Stimulated activated CD8-positive, alpha-beta memory T cell treated with anti-CD3 and anti-CD28 coated beads, Interleukin-15, amount 100 ng/mL, for 24 hours (primary cell): Measurements from ENCODE around the gene BCAS3.

ENCODE experiments used
- DNase-seq: peaks from one replicate; pipeline ENCODE4 v3.0.0-alpha.2; 2020; ENCODE audit warnings: low read depth

Gene BCAS3

DNA sequence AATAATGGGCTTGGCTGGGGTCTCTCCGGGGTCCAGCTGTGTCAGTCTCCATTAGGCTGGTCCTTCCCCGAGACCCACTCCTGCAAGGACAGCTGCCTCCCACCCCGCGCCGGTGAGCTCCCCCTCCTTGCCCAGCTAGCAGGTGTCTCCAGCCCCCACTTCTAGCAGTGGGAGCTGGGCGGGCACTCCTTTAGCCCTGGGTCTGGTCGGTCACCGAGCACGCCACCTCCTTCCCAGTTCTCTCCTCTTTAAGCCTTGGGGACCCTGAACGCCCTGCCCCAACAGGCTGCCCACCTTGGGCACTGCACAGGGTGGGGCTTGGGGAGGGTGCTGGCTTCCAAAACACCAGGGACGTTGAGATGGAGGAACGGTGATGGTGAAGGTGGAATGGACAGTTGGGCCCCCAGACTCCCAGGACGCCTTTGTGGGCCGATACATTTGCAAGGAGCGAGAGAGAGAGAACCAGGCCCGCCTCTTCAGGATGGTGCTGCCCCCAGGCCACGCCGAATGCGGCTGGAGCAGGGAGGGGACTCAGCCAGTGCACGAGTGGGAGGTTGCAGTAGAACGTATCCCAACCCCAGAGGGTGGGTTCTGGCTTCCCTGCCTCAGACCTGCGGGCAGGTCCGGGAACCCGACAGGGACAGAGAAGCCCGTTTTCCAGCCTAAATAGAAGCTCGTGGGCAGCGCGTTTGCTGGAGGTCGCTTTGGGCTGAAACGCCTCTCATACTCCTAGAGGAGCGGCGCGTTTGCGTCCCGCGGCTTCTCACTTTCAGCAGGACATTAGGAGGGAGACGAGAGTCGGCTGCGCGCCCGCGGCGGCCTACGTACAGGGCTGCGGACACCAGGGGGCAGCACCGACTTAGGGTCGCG, 732.7 kb downstream of the BCAS3 start:
- peak; percentile 50 for DNase-seq

DNA sequence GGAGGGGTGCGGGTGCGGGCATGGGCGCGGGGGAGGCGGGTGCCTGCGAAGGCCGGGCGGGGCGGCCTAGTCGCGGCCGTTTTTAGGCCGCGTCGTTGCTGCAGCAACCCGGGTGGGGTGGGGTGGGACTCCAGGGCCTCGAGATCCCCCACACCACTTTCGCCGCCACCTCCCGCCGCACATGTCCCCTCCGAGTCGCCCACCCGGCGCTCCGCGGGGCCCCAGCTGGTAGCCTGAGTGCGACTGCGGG, 733.3 kb downstream of the BCAS3 start:
- no peak for DNase-seq

DNA sequence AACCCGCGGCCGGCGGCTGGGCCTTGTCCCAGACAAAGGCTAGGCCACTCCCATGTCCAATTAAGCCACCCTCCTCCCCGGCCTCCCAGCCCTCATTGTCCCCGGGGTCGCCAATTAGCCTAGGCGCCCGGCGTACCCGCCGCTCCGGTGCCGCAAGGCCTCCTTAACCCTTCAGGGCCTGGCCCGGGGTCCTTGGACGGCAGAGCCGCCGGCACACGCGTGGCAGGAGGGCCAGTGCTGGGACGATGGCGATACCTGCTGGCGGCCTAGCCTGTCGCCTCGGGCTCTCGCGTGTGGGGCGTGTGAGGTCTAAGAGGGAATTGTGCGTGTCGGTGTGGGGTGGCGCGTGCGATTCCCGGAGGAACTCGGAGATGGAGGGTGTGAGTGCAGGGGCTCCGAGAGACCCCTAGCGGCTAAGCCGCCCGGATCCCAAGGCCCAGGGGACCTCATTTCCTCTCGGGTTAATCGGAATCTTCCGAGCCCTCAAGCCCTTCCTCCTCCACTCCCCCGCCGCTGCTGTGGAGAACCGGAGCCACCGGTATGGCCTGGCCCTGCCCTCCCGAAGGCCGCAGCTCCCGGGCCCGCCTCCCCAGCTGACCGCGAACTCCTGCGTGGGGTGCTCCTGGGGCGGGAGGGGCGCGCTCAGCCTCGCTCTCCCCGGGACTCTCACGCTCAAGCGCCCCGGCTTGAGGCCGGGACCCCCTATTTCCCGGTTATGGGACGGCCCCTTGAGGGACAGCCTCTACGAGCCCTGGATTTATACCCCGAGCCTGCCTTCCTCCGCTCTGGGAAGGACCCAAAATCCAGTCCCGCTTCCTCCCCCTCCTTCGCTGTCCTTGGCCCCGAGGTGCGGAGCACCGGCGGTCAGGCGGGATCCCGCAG, 733.9 kb downstream of the BCAS3 start:
- no peak for DNase-seq

DNA sequence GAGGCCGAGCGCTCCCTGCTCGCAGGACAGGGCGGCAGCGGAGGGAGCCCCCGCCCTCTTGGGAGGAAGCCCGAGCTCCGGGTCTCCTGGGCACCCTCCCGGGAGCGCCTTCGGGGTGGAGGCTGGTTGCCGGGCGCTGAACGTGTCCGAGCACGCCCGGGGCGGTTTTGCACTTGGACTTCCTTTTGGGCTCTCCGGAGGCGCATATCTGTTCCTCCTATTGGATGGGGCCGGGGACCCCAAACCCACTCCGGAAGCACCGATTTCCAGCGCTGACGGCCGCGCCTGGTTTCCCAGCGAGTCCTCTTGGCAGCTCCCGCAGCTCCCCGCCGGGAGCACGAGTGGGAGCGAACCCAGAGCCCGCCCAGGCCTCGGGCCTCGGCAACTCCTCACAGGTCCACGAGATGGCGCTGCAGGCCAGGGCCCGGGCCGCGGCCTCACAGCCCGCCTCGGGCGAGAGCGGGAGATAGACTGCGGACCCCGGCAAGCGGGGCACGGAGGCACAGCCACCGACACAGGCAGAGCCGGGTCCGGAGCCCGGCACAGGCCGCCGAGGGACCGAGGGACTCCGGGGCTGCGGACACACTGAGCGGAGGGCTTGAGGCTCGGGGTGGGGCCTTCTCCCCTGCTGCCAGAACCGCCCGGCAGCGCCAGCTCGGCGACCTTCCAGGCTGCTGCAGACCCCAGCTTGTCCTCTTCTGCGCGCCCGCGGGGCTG, 734.6 kb downstream of the BCAS3 start:
- DNase-seq: peak; percentile 70

DNA sequence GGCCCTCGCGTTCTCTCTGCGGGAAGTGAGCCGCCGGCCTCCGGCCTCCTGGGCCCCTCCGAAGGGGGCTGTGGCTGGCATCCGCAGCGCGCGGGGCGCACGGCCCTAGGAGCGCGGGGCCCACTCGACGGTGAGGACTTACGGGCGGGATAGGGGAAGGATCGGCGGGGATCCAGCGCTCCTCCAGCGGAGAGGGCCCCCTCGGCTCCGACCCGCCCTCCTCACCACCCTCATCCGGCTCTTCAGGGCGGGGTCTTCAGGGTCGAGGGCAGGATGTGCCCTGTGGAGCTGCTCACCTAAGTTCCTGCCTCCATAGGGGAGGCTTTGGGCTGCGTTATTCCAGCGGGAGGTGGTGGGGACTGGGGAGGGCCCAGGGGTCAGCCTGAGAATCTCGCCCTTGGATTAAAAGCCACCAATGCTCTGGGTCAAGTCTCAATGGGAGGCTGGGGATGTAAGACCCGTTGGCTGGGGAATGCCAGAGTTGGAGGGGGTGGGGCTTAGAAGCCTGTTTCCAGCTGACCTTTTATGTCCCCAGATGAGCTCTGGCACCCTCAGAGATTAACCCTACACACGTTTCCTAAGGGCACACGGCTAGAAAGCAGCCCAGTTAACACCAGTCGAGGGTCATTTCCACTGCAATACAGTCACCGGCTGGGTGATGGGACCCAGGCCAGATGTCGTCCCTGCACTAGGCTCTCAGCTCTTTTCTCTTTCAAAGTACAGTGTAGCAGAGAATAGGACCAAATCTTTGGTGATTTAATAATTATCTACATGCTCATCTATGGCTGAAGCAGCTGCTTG, 735.4 kb downstream of the BCAS3 start:
- no peak for DNase-seq

DNA sequence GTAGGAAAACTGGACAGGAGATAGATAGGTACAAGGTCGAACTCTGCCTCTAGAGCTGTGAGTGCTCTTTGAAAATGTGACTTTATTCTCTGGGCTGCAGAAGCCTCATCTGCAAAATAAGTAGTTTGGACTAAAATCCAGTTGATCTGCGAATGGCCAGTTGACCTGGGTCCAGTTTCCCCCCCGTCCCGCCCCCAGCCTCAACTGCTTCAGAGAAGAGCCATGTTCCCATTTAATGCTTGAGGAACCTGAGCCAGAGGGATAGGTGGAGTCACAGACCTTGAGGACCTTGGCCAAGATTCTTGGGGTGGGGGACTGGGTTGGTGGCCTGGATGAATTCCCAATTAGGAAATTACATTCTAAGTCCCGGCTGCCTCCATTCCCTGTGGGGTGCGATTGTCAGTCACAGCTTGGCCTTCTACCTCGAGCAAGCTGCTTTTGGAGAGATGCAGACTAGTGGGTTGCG, 736.0 kb downstream of the BCAS3 start:
- DNase-seq: no peak

DNA sequence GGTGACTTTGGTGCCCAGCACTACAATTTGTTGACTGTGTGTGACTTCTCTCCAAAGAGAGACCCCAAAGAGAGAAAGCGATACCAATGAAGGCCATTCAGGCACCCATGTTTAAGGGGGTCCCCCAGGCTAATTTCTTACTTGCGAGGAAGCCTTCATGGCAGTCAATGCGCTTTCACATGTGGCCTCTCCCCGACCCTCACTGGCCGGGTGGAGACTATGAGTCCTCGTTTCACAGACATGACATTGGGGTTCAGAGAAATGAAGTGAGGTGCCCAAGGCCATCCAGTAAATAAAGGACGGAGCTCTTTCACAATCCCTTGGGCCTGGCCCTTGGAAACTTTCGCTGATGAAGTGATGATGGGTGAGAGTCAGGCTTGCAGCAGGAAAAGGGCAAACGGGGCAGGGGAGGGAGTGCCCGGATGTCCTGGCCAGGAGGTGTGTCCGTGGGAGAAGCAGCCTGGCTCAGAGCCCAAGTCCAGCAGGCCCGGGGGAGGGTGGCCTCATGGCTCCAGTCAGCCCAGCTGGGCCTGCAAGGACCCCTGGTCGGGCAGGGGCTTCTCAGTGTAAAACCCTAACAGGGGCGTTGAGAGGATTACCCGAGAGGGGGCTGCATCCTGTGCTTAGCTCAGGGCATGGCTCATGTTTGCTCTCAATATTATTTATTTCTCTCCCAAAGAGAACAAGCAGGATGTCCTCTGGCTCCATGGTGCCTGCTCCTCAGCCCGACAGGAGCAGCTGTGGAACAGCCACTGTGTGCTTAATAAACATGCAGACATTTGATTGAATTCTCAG, 736.7 kb downstream of the BCAS3 start:
- DNase-seq: no peak

DNA sequence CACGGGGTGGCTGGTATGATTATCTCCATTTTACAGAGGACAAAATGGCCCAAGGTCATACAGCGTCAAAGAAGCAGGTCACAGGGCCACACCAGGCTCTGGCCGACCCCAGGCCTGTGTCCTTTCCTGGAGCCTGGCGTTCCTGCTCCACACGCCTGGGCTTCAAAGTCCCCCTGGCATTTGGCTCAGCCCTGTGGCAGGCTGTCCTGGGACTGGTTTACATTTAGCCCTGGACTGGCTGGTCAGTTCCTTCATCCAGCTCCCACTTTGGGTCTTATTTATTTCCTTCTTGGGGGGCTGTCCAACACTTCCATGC, 737.2 kb downstream of the BCAS3 start:
- DNase-seq: no peak

DNA sequence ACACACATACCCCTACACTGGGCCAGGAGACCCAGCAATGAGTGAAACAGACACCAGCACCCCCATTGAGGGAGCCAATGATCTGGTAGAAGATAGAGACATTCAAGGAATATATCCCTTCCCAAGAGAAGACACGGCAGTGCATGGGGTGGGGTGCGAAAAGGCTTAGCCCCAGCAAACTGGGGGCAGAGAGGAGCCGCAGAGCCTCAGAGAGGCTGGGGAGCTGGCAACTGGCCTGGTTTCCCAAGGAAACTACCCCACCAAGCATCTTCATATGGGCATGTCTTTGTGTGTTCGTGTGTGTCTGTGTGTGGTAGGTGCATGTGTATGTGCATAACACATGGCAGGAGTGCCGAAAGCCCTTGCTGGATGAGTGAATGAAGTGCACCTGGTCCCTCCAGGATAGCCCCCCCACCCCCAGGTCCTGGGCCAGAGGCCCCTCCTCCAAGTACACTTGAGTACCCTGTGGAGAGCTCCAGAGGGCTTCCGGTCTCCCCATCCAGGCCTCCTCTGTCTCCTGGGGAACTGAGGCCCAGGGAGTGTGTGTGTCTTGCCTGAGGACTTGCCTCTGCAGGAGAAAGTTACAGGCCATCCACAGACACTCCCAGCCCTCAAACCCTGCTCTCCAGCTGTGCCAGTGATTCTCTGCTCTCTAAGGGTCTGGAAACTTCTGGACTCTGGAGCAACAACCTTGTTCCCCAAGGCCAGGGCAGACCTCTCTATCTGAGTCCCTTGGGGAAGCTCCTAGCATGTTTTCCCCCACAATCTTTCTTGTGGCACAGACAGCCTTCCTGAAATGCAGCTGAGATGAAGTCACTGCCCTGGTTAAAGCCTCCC, 737.9 kb downstream of the BCAS3 start:
- DNase-seq: no peak

DNA sequence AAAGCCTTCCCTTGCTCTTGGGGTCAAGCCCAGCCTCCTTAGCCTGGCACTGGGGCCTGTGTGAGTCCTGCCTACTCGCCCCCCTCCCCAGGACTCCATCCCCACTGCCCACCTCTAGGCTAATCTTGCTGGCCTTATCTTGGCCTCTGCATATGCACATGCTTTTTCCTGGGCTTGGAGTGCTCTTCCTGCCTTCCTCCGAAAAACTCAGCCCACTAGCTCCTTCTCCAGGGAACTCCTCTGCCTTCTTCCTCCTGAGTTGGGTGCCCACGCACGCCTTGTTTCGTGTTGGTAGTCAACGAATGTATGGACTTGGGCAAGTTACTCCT, 738.5 kb downstream of the BCAS3 start:
- DNase-seq: no peak

DNA sequence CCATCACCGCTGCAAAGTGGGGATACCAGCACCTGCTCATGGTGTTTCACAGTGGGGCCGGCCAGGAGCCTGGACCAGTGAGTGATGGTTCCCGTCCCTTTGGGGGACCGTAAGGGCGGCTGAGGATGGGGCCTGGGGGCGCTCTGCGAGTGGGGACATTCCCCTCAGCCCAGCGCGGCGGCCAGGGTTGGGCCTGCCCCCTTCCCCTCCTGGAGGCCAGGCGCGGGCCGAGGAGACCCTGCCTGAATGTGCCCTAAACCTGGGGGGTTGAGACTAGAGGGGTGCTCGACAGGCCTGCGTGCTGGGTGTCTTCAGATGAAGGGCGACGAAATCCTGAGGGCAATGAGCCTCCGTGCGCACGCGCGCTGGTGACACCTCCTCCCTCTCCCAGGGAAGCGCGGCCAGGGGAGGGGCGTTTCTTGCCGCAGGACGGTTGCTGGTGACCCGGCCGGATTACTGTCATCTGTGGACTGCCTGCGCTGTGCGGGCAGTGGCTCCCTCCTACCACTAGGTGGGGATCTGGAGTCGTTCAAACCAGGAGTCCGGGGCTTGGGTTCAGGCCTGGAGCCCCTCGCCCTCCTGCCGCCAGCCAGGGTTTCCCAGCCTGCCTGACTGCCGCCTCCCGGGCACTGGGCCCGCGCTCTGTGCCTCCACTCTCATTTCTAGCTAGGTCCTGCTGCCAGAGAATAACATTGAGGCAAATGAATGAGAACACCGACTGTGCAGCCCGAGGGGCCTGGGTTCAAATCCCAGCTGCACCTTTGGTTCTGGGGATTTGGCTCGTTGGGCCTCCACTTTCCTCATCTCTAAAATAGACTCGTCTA, 739.1 kb downstream of the BCAS3 start:
- no peak for DNase-seq

DNA sequence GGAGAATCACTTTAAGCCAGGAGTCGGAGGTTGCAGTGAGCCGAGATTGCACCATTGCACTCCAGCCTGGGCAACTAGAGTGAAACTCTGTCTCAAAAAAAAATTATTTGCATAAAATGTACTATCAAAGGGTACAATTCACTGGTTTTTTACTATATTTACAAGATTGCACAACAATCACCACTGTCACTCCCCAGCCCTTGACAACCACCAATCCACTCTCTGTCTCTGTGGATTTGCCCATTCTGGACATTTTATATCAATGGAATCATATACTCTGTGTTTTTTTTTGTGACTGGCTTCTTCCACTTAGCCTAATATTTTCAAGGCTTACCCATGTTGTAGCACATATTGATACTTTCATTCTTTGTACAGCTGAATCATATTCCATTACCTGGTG, 740.8 kb downstream of the BCAS3 start:
- DNase-seq: no peak

DNA sequence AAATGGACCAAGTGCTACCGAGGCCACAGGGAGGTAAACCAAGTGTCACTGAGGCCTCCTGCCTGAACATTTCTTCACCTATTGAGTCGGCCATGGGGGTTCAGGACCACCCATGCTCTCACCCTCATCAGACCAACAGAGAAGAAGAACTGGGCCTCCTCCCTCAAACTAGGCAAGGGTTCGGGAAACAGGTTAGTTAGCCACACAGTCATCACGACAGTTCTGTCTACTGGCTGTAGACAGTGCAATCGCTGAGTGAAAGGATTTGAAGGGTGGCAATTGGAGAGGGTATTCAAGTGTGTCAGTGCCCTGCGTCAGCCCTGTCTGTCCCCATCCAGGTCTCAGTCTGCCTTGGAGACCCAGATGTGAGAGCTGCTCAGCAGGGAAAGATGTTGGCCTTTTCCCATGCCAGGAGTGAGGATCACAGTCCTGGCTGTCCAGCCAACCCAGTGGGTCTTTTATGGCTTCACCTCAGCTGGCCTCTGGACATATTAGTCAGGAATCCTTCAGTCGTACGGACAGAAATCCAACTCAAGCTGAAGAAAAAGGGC, 741.9 kb downstream of the BCAS3 start:
- no peak for DNase-seq

DNA sequence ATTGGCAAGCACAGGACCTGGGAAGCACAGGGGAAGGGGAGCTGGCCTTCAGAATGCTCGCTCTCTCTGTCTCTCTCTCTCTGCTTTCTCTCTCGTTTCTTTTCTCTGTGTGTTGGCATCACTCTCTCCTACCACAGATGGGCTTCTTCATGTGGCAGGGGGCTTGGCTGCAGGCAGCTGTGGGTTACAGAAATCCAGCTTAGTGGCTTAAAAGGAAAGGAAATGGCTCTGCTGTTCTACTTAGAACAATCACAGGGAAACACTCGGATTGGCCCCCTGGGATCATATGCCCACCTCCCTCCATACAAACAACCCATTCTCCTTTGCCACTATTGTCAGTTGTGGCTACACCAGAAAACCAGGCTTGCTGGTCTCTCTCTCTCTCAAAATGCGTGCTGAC, 742.4 kb downstream of the BCAS3 start:
- no peak for DNase-seq

DNA sequence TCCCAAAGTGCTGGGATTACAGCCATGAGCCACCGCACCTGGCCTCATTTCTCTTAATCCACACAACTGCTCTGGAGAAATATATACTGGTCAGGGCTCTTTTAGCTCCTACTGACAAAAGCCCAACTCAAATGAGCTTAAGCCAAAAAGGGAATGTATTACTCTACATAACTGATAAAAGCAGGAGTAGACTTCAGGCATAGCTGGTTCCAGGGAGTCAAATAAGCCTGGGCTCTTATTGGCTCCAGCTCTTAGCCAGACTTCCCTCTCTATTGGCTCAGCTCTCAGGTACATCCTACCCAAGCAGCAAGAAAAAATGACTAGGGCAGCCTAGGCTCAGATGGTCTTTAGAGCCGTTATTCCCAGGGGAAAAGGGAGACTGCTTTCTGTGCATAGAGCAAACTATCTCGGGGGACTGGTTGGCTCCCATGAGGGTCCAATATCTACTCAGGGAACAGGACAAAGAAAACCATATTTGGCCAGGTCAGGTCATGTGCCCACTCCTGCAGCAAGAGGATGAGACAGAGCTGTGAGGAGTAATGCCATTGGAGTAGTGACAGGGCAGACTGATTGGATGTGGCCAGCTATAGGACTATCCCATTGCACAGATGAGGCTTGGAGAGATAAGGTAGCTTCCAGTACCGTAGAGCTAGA, 743.2 kb downstream of the BCAS3 start:
- DNase-seq: no peak

DNA sequence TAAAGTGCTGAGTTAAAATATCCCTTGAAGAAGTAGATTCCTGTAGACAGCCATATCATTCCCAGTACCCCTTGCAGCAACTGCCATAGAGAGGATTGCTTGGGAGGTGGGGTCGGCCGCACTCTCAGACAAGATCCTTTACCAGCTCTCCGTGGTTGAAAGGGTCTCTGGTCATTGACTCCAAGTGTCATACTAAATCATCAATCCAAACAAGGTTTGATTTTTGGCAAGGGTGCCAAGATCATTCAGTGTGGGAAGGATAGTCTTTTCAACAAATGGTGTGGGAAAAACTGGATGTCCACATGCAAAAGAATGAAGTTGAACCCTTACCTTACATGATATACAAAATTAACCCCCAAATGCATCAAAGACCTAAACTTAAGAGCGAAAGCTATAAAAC, 743.8 kb downstream of the BCAS3 start:
- DNase-seq: no peak

DNA sequence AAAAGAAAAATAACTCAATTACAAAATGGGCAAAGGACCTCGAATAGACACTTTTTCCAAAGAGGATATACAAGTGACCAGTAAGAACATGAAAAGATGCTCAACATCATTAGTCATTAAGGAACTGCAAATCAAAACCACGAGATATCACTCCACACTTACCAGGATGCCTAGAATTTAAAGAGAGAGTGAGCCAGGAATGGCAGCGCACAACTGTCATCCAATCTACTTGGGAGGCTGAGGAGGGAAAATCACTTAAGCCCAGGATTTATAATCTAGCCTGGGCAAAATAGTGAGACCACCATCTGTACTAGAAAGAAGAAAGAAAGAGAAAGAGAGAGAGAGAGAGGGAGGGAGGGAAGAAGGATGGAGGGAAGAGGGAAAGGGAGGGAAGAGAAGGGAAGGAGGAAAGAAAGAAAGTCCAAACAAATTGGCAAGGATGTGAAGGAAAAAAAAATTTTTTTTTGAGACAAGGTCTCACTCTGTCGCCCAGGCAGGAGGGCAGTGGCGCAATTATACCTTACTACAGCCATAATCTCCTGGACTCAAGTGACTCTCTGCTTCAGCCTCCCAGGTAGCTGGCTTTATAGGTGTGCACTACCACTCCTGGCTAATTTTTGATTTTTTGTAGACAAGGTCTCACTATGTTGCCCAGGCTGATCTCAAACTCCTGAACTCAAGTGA, 744.6 kb downstream of the BCAS3 start:
- no peak for DNase-seq

DNA sequence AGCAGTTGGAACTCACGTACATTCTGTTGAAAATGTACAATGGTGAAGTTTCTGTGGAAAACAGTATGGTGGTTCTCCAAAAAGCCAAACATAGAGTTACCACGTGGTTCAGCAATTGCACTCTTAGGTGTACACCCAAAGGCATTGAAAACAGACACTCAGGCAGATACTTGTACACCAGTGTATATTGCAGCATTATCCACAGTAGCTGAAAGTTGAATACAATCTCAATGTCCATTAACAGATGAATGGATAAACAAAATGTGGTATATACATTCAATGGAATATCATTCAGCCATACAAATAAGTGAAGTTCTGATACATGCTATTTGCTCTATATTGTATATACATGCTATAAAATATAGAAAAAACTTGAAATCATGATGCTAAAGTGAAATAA, 745.2 kb downstream of the BCAS3 start:
- DNase-seq: no peak
